SIG-M5 (cell line): ENCODE data around the gene CAPZB.
"Not testable (repeated sequence)": the region's sequence is repeated elsewhere in the genome, so short reads cannot be mapped to it uniquely, and the experiment has no call there.

Experiments
- DNase-seq: peaks from one replicate; lab custom pipeline; 2025; lab: John Stamatoyannopoulos, UW

Gene CAPZB

GRCh38 chr1:19309123-19309813, 176.1 kb downstream of the CAPZB start:
- no peak for DNase-seq

DNA sequence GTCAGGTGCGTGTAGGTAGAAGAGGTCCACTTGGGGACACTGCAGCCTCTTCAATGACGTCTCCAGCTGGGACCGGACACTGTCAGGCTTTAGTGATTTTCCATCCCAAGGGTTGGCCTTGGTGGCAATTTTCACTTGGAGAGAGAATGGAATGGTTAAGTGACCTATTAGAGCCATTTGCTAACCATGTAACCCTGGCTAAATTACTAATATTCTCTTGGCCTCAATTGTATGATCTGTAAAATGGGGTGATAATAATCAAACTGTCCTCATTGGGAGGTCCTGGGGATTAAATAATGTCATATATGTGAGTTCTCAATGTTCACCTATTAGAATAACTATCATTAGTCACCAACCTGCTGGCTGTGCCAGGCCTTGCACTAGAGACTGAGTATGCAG, 176.8 kb downstream of the CAPZB start:
- no peak for DNase-seq

DNA sequence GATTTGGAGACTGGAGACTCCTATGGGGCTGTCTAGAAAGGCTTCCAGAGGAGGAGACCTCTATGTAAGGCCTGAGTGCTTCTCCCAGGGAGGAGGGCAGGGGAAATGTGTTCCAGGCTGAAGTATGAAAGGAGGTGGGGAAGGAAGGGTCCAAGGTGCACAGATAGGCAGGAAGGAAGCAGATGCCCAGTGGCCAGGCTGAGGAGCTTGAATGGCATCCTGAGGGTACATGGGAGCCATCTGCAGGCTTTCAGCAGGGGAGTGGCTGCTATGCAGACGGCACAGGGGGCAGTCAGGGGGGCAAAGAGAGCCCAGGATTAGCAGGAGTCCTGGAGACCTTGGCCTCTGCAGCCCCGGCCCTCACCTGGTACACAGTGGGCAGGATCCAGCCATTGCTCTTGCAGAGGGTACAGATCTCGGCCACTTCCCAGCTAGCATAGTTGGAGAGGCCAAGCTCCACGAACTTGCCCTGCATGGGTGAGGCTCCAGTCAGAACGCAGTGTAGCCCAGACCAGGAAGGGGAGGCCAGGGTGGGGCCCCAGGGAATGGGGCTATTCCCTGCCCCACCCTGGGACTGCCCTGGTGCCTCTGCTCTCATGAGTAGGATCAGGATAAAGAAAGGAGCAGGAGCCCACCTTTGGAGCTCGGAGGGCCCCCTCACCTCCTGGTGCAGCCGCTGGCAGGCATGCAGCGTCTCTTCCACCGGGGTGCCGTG, 177.4 kb downstream of the CAPZB start:
- no peak for DNase-seq

- DNase-seq = no peak
These were observed 178.4 kb downstream of the CAPZB start for GRCh38 chr1:19306941-19307340.

- no peak for DNase-seq
These were observed 179.5 kb downstream of the CAPZB start for GRCh38 chr1:19305880-19306279.

DNA sequence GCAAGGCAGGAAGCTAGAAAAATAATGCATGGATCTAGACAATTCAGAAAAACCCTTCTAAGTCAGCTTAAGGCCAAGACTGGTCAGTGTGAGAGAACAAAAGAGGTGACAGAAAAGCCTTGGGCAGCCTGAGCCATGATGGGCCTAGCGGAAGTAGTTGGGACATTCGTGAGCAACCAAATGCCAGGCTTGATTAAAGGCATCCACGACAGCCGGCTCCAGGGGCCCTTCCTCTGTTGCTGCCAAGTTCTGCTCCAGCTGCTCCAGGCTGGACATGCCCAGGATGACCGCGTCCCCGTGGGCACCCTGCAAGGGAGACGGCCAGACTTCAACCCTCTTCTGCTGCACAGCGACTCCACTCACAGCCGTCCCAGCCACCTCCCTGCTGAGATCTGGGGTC, 181.3 kb downstream of the CAPZB start:
- not testable (repeated sequence) for DNase-seq

DNA sequence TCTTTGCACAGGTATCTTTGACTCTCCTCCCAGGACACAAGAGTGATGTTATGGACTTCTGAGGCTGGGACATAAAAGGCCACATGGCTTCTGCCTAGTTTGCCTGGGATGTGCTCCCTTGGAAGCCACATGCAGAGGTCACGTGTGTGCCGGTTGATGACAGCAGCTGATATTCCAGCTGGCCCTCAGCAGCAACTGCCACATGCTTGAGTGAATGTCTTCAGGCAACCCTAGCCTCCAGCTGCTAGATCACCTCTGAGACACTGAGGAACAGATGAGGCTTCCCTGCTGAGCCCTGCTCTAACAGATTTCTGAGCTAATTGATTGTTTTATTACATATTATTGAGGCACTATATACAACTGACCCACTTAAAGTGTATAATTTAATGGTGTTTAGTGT, 185.1 kb downstream of the CAPZB start:
- DNase-seq = no peak

- DNase-seq = no peak
These were observed 190.7 kb downstream of the CAPZB start for GRCh38 chr1:19294638-19295037.

GRCh38 chr1:19289244-19289643, 196.1 kb downstream of the CAPZB start:
- no peak for DNase-seq
